Neural progenitor cell (in vitro differentiated cells): ENCODE measurements around the gene LPP.

Experiments
- EZH2phosphoT487 ChIP-seq: fragments of 200-600 bp; sonication (generic); IDR thresholded peaks from 2 replicates; pipeline ENCODE4 v1.6.1; 2017; ENCODE audit warnings: antibody characterized with exemption
- TF ChIP-seq, protein P1 (sequence below): fragments of 200-600 bp; sonication (generic); IDR thresholded peaks from 2 replicates; pipeline ENCODE4 v1.5.1; 2017; ENCODE audit warnings: antibody characterized with exemption, mild to moderate bottlenecking

GRCh38 chr3:188875413-188875812 lies 721.5 kb downstream of the LPP start:
- TF ChIP-seq, protein P1, sequence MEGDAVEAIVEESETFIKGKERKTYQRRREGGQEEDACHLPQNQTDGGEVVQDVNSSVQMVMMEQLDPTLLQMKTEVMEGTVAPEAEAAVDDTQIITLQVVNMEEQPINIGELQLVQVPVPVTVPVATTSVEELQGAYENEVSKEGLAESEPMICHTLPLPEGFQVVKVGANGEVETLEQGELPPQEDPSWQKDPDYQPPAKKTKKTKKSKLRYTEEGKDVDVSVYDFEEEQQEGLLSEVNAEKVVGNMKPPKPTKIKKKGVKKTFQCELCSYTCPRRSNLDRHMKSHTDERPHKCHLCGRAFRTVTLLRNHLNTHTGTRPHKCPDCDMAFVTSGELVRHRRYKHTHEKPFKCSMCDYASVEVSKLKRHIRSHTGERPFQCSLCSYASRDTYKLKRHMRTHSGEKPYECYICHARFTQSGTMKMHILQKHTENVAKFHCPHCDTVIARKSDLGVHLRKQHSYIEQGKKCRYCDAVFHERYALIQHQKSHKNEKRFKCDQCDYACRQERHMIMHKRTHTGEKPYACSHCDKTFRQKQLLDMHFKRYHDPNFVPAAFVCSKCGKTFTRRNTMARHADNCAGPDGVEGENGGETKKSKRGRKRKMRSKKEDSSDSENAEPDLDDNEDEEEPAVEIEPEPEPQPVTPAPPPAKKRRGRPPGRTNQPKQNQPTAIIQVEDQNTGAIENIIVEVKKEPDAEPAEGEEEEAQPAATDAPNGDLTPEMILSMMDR, result no peak
- no peak for TF ChIP-seq EZH2phosphoT487
